Mesenteric fat pad (tissue), 1 donor: Measurements from ENCODE around the gene SAP30BP. TPM values are rescaled to one million over a fixed set of nuclear protein-coding genes. Genes with fewer than 3 reads are reported as not detected.
A peak's percentile ranks its signal among the peaks of the same experiment; 100 is the strongest.

Experiments
- DNase-seq: peaks from one replicate; pipeline ENCODE4 v3.0.0-alpha.2; 2020; ENCODE audit warnings: low spot score
- long read RNA-seq: library from polyadenylated mRNA; unstranded; transcript quantifications from one replicate; pipeline ENCODE4 v2.0.0, GENCODE V29; 2020
- total RNA-seq: library from RNA; stranded (reverse); fragmentation: NEBNext Ultra II Directional; extraction: Animal tissue kit (Norgen Biotek cat#: 25700); gene quantifications from one replicate; pipeline ENCODE4 v1.2.1, GENCODE V29; 2021
- donor health status: DM: yes; HTN: yes; CAD: no.

Gene SAP30BP
- total RNA-seq = 86.0 TPM
- long read RNA-seq, transcript SAP30BP-225 (11 exons, 2,722 nt) = major isoform, 119 of 165 reads
- long read RNA-seq, partial matches to known transcripts = 10 of 165 reads
- long read RNA-seq, other reads (novel, unspliced or antisense) = 31 of 165 reads

DNA sequence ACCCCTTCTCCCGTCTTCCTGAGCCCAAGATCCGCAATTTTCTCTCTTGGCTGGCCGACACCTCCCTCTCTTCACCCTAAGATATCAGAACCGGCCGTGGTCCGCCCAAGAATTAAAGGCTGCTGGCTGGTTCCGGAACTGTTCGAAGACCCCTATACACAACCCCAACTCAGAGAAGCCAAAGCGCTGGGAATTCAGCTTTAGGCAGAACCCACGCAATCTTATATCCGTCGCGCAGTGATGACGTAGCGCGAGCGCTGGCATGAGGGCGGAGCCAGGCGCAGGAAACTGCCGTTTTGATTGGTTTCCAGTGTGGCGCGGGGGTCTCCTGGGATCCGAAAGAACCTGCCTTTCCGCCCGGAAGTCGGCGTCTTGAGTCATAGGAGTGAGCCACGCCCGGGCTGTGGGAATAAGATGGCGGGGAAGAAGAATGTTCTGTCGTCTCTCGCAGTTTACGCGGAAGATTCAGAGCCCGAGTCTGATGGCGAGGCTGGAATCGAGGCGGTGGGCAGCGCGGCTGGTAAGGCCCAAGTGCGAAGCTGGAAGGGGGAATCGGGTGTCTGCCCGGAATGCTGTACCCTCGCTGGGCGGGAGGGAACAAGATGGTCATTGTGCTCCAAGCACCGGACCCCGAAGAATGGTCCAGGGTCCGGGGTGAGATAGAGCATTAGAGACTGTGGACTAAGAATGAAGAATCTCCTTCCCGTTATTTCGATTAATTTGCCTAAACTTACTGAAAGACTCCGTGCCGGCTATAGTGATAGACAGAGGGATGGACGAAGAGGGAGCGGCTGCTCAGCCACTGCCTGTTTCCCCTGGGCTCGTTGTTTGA lies at the start of gene SAP30BP, which contains the start of gene RECQL5:
Gene SAP30BP, plus strand, starts transcription at position 380 of the 832 bp plus-strand sequence. Its CDS starts 35 bp downstream, at position 415.
Gene RECQL5, minus strand, starts transcription at position 196 of the 832 bp plus-strand sequence. CDS start 597 bp downstream, outside the sequence.
- DNase-seq = peak; percentile 100

DNA sequence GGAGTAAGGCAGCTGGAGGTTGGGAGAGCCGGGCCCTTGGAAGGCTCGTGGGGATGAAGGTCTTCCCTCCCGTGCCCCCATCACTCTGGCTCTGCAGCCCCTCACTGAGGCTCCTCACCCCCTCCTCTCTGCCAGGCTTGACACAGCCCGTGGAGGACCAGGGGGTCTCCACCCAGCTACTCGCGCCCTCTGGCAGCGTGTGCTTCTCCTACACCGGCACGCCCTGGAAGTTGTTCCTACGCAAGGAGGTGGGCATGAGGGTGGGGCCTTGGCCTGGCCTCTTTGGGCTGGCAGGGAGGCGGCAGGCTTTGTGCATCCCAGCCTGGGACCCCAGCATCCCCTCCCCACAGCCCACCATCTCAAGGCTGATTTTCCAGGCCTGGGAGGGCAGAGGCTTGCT lies 49.5 kb upstream of the SAP30BP start:
- DNase-seq = no peak

DNA sequence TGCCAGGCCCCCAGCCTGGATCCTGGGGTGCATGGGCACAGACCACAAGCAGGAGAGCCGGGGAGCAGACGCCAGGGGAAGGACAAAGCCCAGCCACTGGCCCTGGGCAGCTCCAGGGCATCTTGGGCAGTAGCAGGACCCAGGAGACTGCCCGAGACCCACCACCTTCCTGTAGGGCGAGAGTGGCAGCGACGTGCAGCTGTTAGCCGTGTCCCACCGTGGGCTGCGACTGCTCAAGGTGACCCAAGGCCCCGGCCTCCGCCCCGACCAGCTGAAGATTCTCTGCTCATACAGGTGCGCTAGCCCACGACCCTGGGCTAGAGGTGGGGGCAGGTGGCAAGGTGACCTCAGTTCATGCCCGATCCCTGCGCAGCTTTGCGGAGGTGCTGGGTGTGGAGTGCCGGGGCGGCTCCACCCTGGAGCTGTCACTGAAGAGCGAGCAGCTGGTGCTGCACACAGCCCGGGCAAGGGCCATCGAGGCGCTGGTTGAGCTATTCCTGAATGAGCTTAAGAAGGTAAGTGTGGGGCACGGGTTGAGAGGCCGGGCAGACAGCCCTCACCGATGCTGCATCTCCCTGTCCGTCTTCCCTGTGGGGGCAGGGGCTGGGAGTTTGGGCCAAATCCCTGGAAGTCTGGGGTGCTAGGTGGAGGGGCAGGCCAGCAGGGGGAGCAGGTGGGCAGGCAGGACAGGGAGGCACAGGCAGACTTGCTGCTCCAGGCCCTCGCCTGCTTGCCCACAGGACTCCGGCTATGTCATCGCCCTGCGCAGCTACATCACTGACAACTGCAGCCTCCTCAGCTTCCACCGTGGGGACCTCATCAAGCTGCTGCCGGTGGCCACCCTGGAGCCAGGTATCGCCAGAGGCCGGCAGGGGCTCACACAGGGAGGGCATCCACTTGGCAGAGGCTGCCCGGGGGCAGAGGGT lies 47.4 kb upstream of the SAP30BP start:
- no peak for DNase-seq

DNA sequence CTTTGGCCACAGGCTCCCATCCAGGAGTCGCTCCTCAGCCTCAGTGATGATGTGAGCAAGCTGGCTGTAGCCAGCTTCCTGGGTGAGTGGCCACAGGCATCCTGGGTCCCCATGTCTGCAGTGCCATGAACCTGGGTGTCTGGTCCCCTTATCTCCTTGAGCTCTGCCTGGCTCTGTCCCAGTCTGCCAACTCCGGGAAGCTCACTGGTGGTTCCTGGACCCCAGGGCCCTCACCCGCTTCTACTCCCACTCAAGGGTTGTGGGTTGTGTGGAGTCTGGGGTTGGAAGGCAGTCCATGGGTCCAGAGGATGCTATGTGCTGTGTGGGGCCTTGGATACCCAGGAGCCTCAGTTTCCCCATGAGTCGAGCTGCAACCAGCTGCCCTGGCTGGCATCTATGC lies 45.6 kb upstream of the SAP30BP start:
- DNase-seq = no peak

DNA sequence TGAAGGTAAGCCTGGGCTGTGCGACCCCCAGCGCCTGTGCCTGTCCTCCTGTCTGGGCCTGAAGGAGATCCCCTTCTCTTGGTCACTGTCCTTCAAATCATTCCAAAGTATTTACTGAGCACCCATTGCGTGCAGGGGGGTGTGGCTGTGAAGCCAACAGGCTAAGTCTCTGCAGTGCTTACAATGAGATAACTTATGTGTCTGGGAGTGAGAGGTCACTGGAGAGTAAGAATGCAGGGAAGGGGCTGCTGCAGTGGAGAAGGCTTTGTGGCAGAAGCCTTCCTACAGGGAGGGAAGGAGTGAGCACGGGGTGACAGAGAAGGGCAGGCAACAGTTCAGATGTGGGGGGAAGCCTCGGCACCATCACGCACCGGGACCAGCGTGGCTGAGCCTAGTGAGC lies 45.1 kb upstream of the SAP30BP start:
- DNase-seq = no peak

DNA sequence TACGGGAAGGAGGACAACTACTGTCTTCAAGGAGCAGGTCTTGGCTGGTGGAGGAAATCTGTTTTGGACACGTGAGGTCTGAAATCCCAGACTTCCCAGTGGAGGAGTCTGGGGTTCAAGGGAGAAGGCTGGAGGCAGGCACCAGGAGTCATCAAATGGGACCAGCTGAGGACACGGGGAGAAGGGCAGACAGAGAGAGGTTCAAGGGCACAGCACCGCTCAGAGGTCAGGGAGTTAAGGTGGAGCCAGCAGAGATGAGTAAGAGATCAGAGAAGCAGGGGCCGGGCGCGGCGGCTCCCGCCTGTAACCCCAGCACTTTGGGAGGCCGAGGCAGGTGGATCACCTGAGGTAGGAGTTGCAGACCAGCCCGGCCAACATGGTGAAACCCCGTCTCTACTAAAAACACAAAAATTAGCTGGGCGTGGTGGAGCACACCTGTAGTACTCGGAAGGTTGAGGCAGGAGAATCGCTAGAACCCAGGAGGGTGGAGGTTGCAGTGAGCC lies 44.3 kb upstream of the SAP30BP start:
- DNase-seq = no peak

DNA sequence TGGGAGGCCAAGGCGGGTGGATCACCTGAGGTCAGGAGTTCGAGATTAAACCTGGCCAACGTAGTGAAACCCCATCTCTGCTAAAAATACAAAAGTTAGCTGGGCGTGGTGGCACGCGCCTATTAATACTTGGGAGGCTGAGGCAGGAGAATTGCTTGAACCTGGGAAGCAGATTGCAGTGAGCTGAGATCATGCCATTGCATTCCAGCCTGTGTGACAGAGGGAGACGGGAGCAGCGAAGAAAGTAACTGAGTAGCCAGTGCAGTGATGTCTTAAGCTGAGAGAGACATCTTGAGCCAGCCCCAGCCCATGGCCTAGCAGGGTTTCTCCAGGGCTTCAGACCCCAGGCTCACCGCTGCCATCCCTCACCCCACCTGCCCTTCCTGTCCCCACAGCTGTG lies 43.8 kb upstream of the SAP30BP start:
- no peak for DNase-seq

DNA sequence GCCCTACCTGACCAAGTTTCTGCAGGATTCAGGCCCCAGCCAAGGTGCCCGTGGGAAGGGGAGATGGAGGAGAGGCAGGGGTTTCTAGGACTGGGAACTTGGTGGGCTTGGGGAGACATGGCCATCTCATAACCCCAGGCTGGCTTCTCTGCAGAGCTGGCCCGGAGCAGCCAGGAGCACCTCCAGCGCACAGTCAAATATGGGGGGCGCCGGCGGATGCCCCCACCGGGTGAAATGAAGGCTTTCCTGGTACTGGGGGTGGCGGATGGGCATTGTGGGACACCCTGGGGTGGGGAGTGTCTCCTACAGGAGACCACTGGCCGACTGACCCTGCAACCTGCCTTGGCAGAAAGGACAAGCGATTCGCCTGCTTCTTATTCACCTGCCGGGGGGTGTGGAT lies 43.1 kb upstream of the SAP30BP start:
- DNase-seq = no peak

DNA sequence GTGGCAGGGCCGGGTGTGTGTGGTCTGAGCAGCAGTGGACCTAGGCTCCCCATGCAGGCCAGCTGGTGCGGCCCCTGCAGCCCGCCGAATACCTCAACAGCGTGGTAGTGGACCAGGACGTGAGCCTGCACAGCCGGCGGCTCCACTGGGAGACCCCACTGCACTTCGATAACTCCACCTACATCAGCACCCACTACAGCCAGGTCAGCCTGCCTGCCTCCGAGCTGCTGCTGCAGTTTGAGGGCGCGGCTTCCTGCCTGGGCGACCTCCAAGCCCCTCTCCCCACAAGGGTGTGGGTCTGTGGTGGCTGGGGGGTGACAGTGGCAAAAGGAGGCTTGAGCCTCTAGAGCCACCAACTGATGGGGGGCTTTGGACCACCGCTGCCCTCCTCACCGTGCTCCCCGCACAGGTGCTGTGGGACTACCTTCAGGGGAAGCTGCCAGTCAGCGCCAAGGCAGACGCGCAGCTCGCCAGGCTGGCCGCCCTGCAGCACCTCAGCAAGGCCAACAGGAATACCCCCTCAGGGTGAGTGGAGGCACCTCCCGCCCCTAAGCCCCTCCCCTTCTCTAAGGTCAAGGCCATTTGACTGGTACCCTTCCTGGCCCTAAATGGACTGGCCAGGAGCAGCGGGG lies 42.3 kb upstream of the SAP30BP start:
- DNase-seq = no peak

DNA sequence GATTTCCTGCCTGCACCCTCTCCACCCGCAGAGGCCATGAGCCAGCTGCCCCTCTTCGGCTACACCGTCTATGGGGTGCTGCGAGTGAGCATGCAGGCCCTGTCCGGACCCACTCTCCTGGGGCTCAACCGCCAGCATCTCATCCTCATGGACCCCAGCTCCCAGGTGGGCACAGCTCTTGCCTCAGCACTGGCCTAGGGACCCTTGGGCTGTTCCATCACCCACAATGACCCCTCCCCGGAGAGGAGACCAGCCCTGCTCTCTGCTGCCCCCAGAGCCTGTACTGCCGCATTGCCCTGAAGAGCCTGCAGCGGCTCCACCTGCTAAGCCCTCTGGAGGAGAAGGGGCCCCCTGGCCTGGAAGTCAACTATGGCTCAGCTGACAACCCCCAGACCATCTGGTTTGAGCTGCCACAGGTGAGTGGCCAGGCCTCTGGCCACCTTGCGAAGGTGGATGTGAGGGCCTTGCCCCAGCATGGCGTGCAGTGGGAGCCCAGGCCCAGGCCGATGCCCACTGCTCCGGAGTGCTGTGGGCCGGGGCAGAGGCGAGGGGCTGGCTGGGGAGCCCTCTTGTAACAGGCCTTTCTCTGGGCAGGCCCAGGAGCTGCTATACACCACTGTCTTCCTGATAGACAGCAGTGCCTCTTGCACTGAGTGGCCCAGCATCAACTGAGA lies 41.2 kb upstream of the SAP30BP start:
- no peak for DNase-seq

DNA sequence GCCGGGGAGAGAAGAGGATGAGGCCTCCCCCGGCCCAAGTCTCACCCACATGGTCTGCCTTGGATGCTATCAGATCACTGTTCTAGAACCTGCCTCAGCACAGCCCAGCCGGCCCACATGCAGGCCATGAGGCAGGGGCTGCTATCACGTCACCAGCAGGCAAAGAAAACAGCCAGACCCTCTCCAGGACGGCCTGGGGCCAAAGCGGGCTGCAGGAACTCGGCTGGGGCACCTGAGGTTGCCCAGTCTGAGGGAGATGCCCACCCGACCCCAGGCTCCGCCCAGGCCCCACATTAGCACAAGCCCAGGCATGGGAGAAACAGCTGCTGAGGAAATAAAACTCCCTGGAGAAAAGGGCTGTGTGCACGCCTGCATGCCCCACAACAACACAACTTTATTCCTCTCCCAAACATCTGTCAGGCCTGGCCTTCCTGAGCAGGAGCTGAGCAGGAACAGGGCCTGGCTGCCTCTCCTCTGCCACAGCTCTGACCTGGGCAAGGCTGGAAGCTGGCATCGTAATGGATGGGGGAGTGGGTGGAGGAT lies 40.6 kb upstream of the SAP30BP start:
- no peak for DNase-seq

DNA sequence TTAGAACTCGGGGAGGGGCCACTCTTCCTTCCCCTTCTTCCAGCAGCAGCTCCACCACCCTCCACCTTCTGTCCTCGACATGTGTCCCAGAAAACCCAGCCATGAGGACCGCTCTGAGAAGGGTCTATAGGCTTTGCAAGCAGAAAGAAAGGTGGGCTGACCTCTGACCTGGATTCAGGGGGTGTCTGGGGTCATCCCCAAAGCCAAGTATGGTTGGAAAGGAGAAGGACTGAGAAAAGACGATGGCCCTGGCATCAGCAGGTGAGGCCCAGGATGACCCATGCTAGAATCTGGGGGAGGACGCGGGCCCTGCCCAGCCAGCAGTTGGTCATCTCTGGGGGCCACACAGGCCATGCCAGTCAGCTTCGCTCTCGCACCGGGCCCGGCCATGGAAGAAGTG lies 40.0 kb upstream of the SAP30BP start:
- no peak for DNase-seq

DNA sequence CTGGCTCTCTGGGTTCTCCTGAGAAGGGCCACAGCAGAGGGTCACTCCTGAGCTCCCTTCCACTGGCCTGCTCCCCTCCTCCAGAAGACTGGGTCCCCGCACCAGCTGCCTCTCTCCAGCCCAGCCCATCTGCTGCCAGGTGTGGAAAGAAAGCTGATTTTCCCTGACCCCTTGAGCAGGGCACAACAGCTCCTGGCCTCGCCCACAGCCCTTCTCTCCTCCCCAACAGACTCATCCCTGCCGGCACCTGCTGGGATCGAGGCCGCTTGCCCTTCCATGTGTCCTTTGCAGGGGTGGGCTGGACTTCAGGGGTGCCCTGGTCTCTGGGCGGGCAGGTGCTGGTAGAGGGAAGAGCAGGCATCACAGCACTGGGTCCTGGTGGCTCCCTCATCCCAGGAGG lies 38.7 kb upstream of the SAP30BP start:
- DNase-seq = no peak

DNA sequence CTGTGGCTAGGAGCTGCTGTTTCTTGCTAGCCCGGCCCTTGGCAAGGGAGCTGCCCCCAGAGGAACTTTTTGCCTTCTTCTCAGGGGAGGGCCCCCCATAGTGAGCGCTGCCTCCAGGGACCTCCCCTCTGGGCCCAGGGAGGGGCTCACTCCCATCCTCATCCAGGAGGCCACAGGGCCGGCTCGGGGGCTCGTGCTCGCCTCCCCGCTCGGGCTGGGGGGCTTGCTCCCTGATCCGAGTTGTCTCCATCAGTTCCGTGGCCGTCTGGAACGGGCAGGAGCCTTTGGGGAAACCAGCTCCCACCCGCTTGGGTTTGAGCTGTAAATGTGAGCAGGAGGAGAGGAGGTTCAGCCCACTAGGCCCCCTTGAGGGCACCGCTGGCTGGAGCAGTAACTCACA lies 38.0 kb upstream of the SAP30BP start:
- DNase-seq = no peak

DNA sequence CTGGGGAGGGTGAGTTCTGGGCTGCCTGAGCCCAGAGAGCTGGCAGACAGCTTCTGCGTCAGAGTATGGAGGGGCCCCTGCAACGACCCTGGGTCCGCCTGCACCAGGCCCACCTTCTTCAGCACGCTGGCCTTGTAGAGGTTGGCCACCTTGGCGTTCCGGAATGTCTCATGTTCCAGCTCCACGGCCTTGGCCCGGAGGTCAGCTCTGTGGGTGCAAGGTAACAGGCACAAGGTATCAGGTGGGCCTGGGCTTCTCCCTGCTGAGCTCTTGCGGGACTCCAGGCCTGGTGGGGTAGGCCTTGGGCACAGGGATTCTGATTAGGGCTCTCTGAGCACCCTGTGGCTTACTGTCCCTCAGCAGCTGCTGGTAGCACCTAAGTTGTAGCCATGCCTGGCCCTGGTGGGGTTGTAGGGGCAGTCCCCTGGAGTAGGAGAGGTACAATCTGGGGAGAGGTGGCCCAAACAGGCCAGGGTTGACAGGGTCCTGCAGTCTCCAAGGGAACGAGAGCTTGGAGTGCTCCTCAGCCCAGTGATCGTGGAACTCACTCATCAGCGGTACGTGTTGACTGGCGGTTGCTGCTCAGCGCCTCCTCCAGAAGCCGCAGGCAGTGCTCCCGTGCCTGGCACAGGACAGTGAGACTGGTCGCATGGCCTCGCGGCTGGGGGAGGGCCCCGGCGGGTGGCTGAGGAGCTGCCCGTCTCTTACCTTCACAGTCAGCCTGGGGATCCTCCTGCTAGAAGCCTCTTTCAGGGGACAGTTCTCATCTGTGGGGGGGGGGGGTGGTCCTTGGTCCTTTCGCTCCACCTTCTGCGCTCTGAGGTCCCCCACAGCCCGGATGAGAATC lies 36.8 kb upstream of the SAP30BP start:
- no peak for DNase-seq

DNA sequence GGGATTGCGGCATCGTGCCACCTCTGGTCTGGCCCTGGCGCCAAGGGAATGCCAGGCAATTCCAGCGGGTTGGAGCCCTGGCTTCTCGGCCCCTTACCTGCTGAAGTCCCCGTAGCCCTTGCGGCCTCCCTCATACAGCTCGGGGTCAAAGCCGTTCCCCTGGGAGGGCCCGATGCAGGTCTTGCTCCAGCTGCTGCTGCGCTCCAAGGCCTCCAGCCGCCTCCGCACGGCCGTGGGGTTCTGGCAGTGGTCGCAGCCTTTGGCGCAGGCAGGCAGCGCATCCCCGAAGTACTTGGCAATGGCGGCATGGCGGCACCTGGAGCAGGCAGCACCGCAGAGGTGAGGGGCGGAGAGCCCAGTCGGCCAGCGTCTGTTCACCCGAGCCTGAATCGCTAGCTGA lies 35.8 kb upstream of the SAP30BP start:
- DNase-seq = no peak

DNA sequence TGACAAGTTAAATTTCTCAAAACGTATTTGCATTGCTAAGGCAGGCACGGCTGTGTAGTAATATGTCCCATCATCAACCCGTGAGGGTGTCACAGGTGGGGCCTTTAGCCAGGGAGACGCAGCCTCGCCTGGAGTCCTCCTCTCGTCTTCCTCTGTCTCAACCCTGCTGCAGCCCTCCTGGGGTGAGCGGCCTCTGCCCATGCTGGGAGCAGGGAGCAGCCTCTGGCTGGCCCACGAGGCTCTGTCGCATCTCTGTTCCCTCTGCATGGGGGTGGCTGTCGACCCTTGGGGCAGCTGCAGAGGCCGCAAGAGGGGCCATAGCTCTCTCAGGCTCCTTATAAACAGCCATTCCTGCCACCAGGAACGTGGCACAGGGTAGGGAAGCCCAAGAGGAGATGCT lies 34.7 kb upstream of the SAP30BP start:
- DNase-seq = no peak

DNA sequence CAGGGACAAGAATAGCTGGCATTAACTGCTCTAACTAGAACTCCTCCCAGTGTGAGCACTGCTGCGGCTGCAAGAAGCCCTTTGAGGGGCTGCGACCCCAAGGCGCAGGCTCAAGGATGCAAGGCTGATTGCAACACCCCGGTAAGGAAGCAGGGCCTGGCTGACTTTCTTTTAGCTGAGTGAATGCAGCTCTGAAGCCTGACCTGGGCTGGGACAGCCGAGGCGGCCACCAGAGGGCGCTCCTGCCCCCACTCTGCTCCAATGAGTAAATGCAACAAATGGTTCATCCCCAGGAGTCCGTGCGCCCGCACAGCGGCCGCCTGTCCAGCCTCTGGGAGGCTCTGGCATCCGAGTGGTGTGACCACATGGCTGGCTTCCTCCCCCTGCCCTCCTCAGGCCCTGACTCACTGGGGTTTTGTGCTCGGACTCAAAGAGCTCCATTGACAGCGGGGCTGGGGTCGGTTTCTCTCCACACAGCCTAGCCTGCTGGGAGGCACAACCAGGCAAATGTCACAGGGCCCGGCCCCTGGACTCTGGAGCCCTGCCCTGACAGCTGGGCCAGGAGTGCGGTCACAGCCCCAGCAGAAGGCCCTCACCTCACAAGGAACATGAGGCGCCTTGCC lies 34.2 kb upstream of the SAP30BP start, which contains the start of gene SMIM5:
Gene SMIM5, plus strand, starts transcription at position 572 of the 623 bp plus-strand sequence. CDS start 6,768 bp downstream, outside the sequence.
- DNase-seq = peak; percentile 95
